H9 (cell line): ENCODE results near the gene EDN3. TPM values are rescaled to one million over a fixed set of nuclear protein-coding genes. Genes with fewer than 3 reads are reported as not detected.

ENCODE experiments used
- DNase-seq: peaks from one replicate; pipeline ENCODE4 v3.0.0-alpha.2; 2017
- H2AFZ ChIP-seq: one replicate; pipeline ENCODE4 v1.6.1; 2013; ENCODE audit warnings: mild to moderate bottlenecking, low read length, control low read depth, moderate library complexity
- H2AK5ac ChIP-seq: 2 replicates; pipeline ENCODE4 v1.6.1; 2013; ENCODE audit warnings: low read length, control low read depth, mixed read lengths; ENCODE audit not compliant: insufficient read length
- H2BK120ac ChIP-seq: one replicate; pipeline ENCODE4 v1.6.1; 2013; ENCODE audit warnings: low read depth, mild to moderate bottlenecking, low read length, control low read depth, inconsistent platforms; ENCODE audit not compliant: poor library complexity, severe bottlenecking
- H2BK12ac ChIP-seq: 2 replicates; pipeline ENCODE4 v1.6.1; 2013; ENCODE audit warnings: low read length, control low read depth, mixed read lengths, low read depth; ENCODE audit not compliant: insufficient read length
- H2BK15ac ChIP-seq: 2 replicates; pipeline ENCODE4 v1.6.1; 2013; ENCODE audit warnings: low read depth, low read length, control low read depth
- H2BK20ac ChIP-seq: one replicate; pipeline ENCODE4 v1.6.1; 2013; ENCODE audit warnings: low read depth, mild to moderate bottlenecking, low read length, control low read depth, inconsistent platforms; ENCODE audit not compliant: poor library complexity, severe bottlenecking
- H2BK5ac ChIP-seq: 2 replicates; pipeline ENCODE4 v1.6.1; 2013; ENCODE audit warnings: low read length, control low read depth, mixed read lengths; ENCODE audit not compliant: insufficient read length
- H3K14ac ChIP-seq: 2 replicates; pipeline ENCODE4 v1.6.1; 2013; ENCODE audit warnings: low read length, control low read depth; ENCODE audit not compliant: insufficient read depth
- H3K18ac ChIP-seq: 2 replicates; pipeline ENCODE4 v1.6.1; 2013; ENCODE audit warnings: low read depth, mild to moderate bottlenecking, mixed read lengths, low read length, control low read depth; ENCODE audit not compliant: insufficient read length
- H3K23ac ChIP-seq: 2 replicates; pipeline ENCODE4 v1.6.1; 2013; ENCODE audit warnings: low read length, control low read depth, mixed read lengths, low read depth; ENCODE audit not compliant: insufficient read length
- H3K23me2 ChIP-seq: 2 replicates; pipeline ENCODE4 v1.6.1; 2013; ENCODE audit warnings: low read depth, mild to moderate bottlenecking, mixed read lengths, low read length, control low read depth; ENCODE audit not compliant: insufficient read length, poor library complexity, severe bottlenecking
- H3K27ac ChIP-seq: 2 replicates; pipeline ENCODE4 v1.5.1; 2013; ENCODE audit warnings: low read length, control low read depth, mixed read lengths, low read depth; ENCODE audit not compliant: insufficient read length
- H3K27me3 ChIP-seq: 2 replicates; pipeline ENCODE4 v1.6.1; 2013; ENCODE audit warnings: low read length, control low read depth, inconsistent platforms; ENCODE audit not compliant: insufficient read depth
- H3K4ac ChIP-seq: 2 replicates; pipeline ENCODE4 v1.6.1; 2013; ENCODE audit warnings: low read depth, mild to moderate bottlenecking, control low read depth, inconsistent platforms, low read length, moderate library complexity
- H3K4me1 ChIP-seq: 2 replicates; pipeline ENCODE4 v1.6.1; 2013; ENCODE audit warnings: low read length, control low read depth, inconsistent platforms; ENCODE audit not compliant: insufficient read depth
- H3K4me2 ChIP-seq: 2 replicates; pipeline ENCODE4 v1.6.1; 2013; ENCODE audit warnings: low read length, control low read depth, mixed read lengths; ENCODE audit not compliant: insufficient read length, insufficient read depth
- H3K56ac ChIP-seq: 2 replicates; pipeline ENCODE4 v1.6.1; 2013; ENCODE audit warnings: low read depth, mild to moderate bottlenecking, mixed read lengths, low read length, control low read depth; ENCODE audit not compliant: insufficient read length
- H3K79me1 ChIP-seq: 2 replicates; pipeline ENCODE4 v1.6.1; 2013; ENCODE audit warnings: low read depth, mild to moderate bottlenecking, moderate library complexity, low read length, control low read depth, inconsistent platforms; ENCODE audit not compliant: insufficient read depth, poor library complexity, severe bottlenecking
- H3K79me2 ChIP-seq: 2 replicates; pipeline ENCODE4 v1.6.1; 2013; ENCODE audit warnings: low read length, control low read depth, inconsistent platforms; ENCODE audit not compliant: insufficient read depth
- H3K9ac ChIP-seq: 2 replicates; pipeline ENCODE4 v1.6.1; 2013; ENCODE audit warnings: low read length, control low read depth, mixed read lengths; ENCODE audit not compliant: insufficient read length; ENCODE audit errors: extremely low read depth
- H3K9me3 ChIP-seq: one replicate; pipeline ENCODE4 v1.6.1; 2013; ENCODE audit warnings: low read depth, low read length, inconsistent platforms; ENCODE audit not compliant: control insufficient read depth
- H3T11ph ChIP-seq: one replicate; pipeline ENCODE4 v1.6.1; 2013; ENCODE audit warnings: mild to moderate bottlenecking, low read length, control low read depth, inconsistent platforms
- H4K20me1 ChIP-seq: one replicate; pipeline ENCODE4 v1.6.1; 2013; ENCODE audit not compliant: control insufficient read depth, insufficient read length, insufficient read depth
- H4K5ac ChIP-seq: 2 replicates; pipeline ENCODE4 v1.6.1; 2013; ENCODE audit warnings: low read depth, mild to moderate bottlenecking, mixed read lengths, low read length, control low read depth; ENCODE audit not compliant: insufficient read length
- H4K8ac ChIP-seq: replicated peaks from 2 replicates; pipeline ENCODE4 v1.6.1; 2013; ENCODE audit warnings: low read length, control low read depth, mixed read lengths, low read depth; ENCODE audit not compliant: insufficient read length
- H4K91ac ChIP-seq: 2 replicates; pipeline ENCODE4 v1.6.1; 2013; ENCODE audit warnings: low read depth, mild to moderate bottlenecking, moderate library complexity, mixed read lengths, low read length, control low read depth; ENCODE audit not compliant: insufficient read length
- H3K27ac Mint-ChIP-seq, 3 experiments: 2 replicates in 2 of 3; 3 replicates in 1 of 3; pipeline ENCODE4 v1.8.0; 2020 to 2021; ENCODE audit warnings: mixed read lengths in 3 of 3, mild to moderate bottlenecking in 1 of 3, moderate library complexity in 1 of 3
- H3K27me3 Mint-ChIP-seq: 2 replicates; pipeline ENCODE4 v1.8.0; 2021; ENCODE audit warnings: low read depth, mild to moderate bottlenecking, moderate library complexity, mixed read lengths
- H3K36me3 Mint-ChIP-seq, 3 experiments: 2 replicates in 2 of 3; 3 replicates in 1 of 3; pipeline ENCODE4 v1.8.0; 2020 to 2021; ENCODE audit warnings: low read depth in 3 of 3, mixed read lengths in 3 of 3; ENCODE audit not compliant: insufficient read depth in 1 of 3
- H3K4me1 Mint-ChIP-seq, 2 experiments: 2 replicates each; pipeline ENCODE4 v1.8.0; 2020; ENCODE audit warnings: mixed read lengths in 2 of 2
- H3K4me3 Mint-ChIP-seq, 2 experiments: 2 replicates in 1 of 2; 3 replicates in 1 of 2; pipeline ENCODE4 v1.8.0; 2020 to 2021; ENCODE audit warnings: mild to moderate bottlenecking in 2 of 2, mixed read lengths in 2 of 2, moderate library complexity in 1 of 2
- H3K9me3 Mint-ChIP-seq, 2 experiments: 2 replicates in 1 of 2; 3 replicates in 1 of 2; pipeline ENCODE4 v1.8.0; 2020; ENCODE audit warnings: mild to moderate bottlenecking in 2 of 2, mixed read lengths in 2 of 2, moderate library complexity in 1 of 2
- CTCF ChIP-seq: fragments of 200-600 bp; sonication (generic); conservative IDR thresholded peaks from 3 replicates; pipeline ENCODE4 v1.8.0; 2021; ENCODE audit warnings: antibody characterized with exemption, mild to moderate bottlenecking
- WGBS: extraction: QIAGEN DNeasy Blood & Tissue Kit; methylation state at CpG from one replicate; pipeline ENCODE4 v1.1.7; 2013; ENCODE audit warnings: missing lambda C conversion rate, low lambda C conversion rate, mixed read lengths; ENCODE audit not compliant: insufficient read length; ENCODE audit errors: extremely low coverage; 5-methylcytosine and 5-hydroxymethylcytosine counted together
- total RNA-seq: library from RNA; stranded (reverse); gene quantifications from 2 replicates; pipeline ENCODE4 v1.2.1, GENCODE V29; 2021

Gene EDN3
- total RNA-seq, 1 experiment from 2014 or later, result 0.20 TPM

- Histone ChIP-seq H3K27ac (no peak overlapping the region), H3K56ac (no peak overlapping the region), H3K14ac (no peak overlapping the region), H2BK120ac (no peak overlapping the region), H4K20me1 (no peaks in the 10 kb centered on the region), H3K27me3 (no peaks in the 10 kb centered on the region), H2AK5ac (no peak overlapping the region), H3K9me3 (no peaks in the 10 kb centered on the region), H2BK5ac (no peak overlapping the region), H2AFZ (no peak overlapping the region), H3K79me1 (no peaks in the 10 kb centered on the region), H3K4me2 (no peak overlapping the region), H4K91ac (no peak overlapping the region), H3K4ac (no peak overlapping the region), H3K23me2 (no peaks in the 10 kb centered on the region), H3T11ph (no peak overlapping the region), H2BK15ac (no peak overlapping the region), H3K18ac (no peak overlapping the region), H3K79me2 (no peaks in the 10 kb centered on the region), H3K9ac (no peak overlapping the region), H2BK20ac (no peak overlapping the region), H3K23ac (no peak overlapping the region), H4K8ac (no peak overlapping the region), H2BK12ac (no peak overlapping the region), H3K4me1 (no peaks in the 10 kb centered on the region), H4K5ac (no peak overlapping the region)
- WGBS, result no CpG with 5 or more reads among the region's 10 CpGs
- Mint-ChIP-seq H3K9me3 (no peaks in the 10 kb centered on the region), H3K27ac (no peak overlapping the region; a peak in 1 of 7 replicates), H3K4me1 (peaks cover 7 to 10% of the 10 kb centered on the region in 2 experiments), H3K36me3 (peaks cover 0 to 2% (median 0%) of the 10 kb centered on the region in 3 experiments; a peak in 1 of 7 replicates), H3K4me3 (no peak overlapping the region), H3K27me3 (peaks cover 14% of the 10 kb centered on the region)
- TF ChIP-seq CTCF, result no peak
- no peak for DNase-seq
Observed at GRCh38 chr20:59320426-59320825, 20.0 kb downstream of the EDN3 start.
